HEK293 (cell line): ENCODE measurements around the gene RBPJL.

Experiments used
- FEZF1 ChIP-seq: fragments of 450-650 bp; formaldehyde crosslinking; IDR thresholded peaks from 2 replicates; pipeline ENCODE4 v1.5.1; 2016; ENCODE audit warnings: missing biosample characterization, missing genetic modification characterization
- IKZF3 ChIP-seq: fragments of 450-650 bp; IDR thresholded peaks from 2 replicates; pipeline ENCODE4 v1.5.0; 2018; ENCODE audit warnings: missing biosample characterization, mild to moderate bottlenecking, missing genetic modification characterization, moderate library complexity
- INSM2 ChIP-seq: fragments of 450-650 bp; formaldehyde crosslinking; IDR thresholded peaks from 2 replicates; pipeline ENCODE4 v1.5.1; 2016; ENCODE audit warnings: missing biosample characterization, missing genetic modification characterization
- PATZ1 ChIP-seq: fragments of 450-650 bp; formaldehyde crosslinking; IDR thresholded peaks from 2 replicates; pipeline ENCODE4 v1.5.1; 2016; ENCODE audit warnings: missing biosample characterization, missing genetic modification characterization
- PBX3 ChIP-seq: sonication (generic); formaldehyde crosslinking; IDR thresholded peaks from 2 replicates; pipeline ENCODE4 v1.8.1; 2022; ENCODE audit warnings: mild to moderate bottlenecking, moderate library complexity, missing genetic modification reagents
- PRDM1 ChIP-seq: fragments of 450-650 bp; formaldehyde crosslinking; IDR thresholded peaks from 2 replicates; pipeline ENCODE4; 2016; ENCODE audit warnings: missing biosample characterization, missing genetic modification characterization
- PRDM10 ChIP-seq: fragments of 450-650 bp; formaldehyde crosslinking; IDR thresholded peaks from 2 replicates; pipeline ENCODE4 v1.5.1; 2016; ENCODE audit warnings: missing biosample characterization, missing genetic modification characterization
- SETDB1 ChIP-seq: IDR thresholded peaks from one replicate; pipeline ENCODE4 v1.6.1; 2017; ENCODE audit warnings: mild to moderate bottlenecking, low read length, moderate library complexity, mixed read lengths; ENCODE audit not compliant: insufficient read length
- YY1 ChIP-seq: fragments of 450-650 bp; formaldehyde crosslinking; IDR thresholded peaks from 2 replicates; pipeline ENCODE4 v1.5.1; 2018; ENCODE audit warnings: missing biosample characterization, missing genetic modification characterization
- ZNF148 ChIP-seq: fragments of 450-650 bp; formaldehyde crosslinking; IDR thresholded peaks from 2 replicates; pipeline ENCODE4 v1.5.0; 2017; ENCODE audit warnings: missing biosample characterization, missing genetic modification characterization, borderline replicate concordance
- ZNF169 ChIP-seq: fragments of 450-650 bp; formaldehyde crosslinking; IDR thresholded peaks from 2 replicates; pipeline ENCODE4 v1.5.1; 2016; ENCODE audit warnings: missing biosample characterization, missing genetic modification characterization
- ZNF223 ChIP-seq: fragments of 450-650 bp; formaldehyde crosslinking; IDR thresholded peaks from 2 replicates; pipeline ENCODE4 v1.5.1; 2016; ENCODE audit warnings: missing biosample characterization, missing genetic modification characterization
- ZNF248 ChIP-seq: fragments of 450-650 bp; formaldehyde crosslinking; IDR thresholded peaks from 2 replicates; pipeline ENCODE4 v1.5.1; 2017; ENCODE audit warnings: missing biosample characterization, missing genetic modification characterization
- ZNF324 ChIP-seq: fragments of 450-650 bp; formaldehyde crosslinking; IDR thresholded peaks from 2 replicates; pipeline ENCODE4 v1.5.1; 2016; ENCODE audit warnings: missing biosample characterization, missing genetic modification characterization
- ZNF335 ChIP-seq: fragments of 450-650 bp; formaldehyde crosslinking; conservative IDR thresholded peaks from 2 replicates; pipeline ENCODE4 v1.5.1; 2016; ENCODE audit warnings: missing biosample characterization, missing genetic modification characterization
- ZNF433 ChIP-seq: fragments of 450-650 bp; formaldehyde crosslinking; IDR thresholded peaks from 2 replicates; pipeline ENCODE4 v1.5.1; 2016; ENCODE audit warnings: missing biosample characterization, missing genetic modification characterization, low read depth
- ZNF449 ChIP-seq: fragments of 450-650 bp; formaldehyde crosslinking; IDR thresholded peaks from 2 replicates; pipeline ENCODE4 v1.5.1; 2017; ENCODE audit warnings: missing biosample characterization, mild to moderate bottlenecking, missing genetic modification characterization, moderate library complexity
- ZNF501 ChIP-seq: fragments of 450-650 bp; formaldehyde crosslinking; IDR thresholded peaks from 2 replicates; pipeline ENCODE4 v1.5.1; 2016; ENCODE audit warnings: missing biosample characterization, missing genetic modification characterization
- ZNF561 ChIP-seq: fragments of 450-650 bp; IDR thresholded peaks from 2 replicates; pipeline ENCODE4 v1.5.1; 2018; ENCODE audit warnings: missing biosample characterization, missing genetic modification characterization, borderline replicate concordance
- ZNF571 ChIP-seq: fragments of 450-650 bp; formaldehyde crosslinking; IDR thresholded peaks from 2 replicates; pipeline ENCODE4 v1.5.0; 2017; ENCODE audit warnings: missing biosample characterization, missing genetic modification characterization
- ZNF629 ChIP-seq: fragments of 450-650 bp; formaldehyde crosslinking; IDR thresholded peaks from 2 replicates; pipeline ENCODE4 v1.5.1; 2017; ENCODE audit warnings: missing biosample characterization, missing genetic modification characterization
- ZNF76 ChIP-seq: fragments of 450-650 bp; formaldehyde crosslinking; IDR thresholded peaks from 2 replicates; pipeline ENCODE4; 2016; ENCODE audit warnings: low read depth, missing biosample characterization, missing genetic modification characterization, borderline replicate concordance
- ZNF785 ChIP-seq: fragments of 450-650 bp; formaldehyde crosslinking; IDR thresholded peaks from 2 replicates; pipeline ENCODE4 v1.5.1; 2016; ENCODE audit warnings: missing biosample characterization, missing genetic modification characterization
- ZNF792 ChIP-seq: fragments of 450-650 bp; formaldehyde crosslinking; IDR thresholded peaks from 2 replicates; pipeline ENCODE4 v1.5.1; 2016; ENCODE audit warnings: missing biosample characterization, missing genetic modification characterization

The RBPJL gene

GRCh38 chr20:45362804-45363610, 56.4 kb downstream of the RBPJL start, which contains the start of gene SYS1 (continued):
- TF ChIP-seq PRDM1 (tag by site-specific recombination) = 0 out of 2 replicates have a peak, but pooled peaks have one; percentile 5
- TF ChIP-seq SETDB1 = no peak
- TF ChIP-seq ZNF148 (tag by site-specific recombination) = no peak
- peak; percentile 93; the same call in 1 of the 2 replicates for TF ChIP-seq ZNF501 (tag by site-specific recombination)
- TF ChIP-seq ZNF792 (tag by site-specific recombination) = no peak
- no peak for TF ChIP-seq FEZF1 (tag by site-specific recombination)
- no peak for TF ChIP-seq ZNF248
- peak; percentile 66 for TF ChIP-seq PATZ1
- TF ChIP-seq ZNF76 (tag by site-specific recombination) = peak; percentile 61; the same call in 1 of the 2 replicates
- no peak for TF ChIP-seq ZNF169 (tag by site-specific recombination)
- TF ChIP-seq INSM2 (tag by site-specific recombination) = 0 out of 2 replicates have a peak, but pooled peaks have one; percentile 34
- TF ChIP-seq PBX3 (CRISPR knock-in tag) = no peak
- peak; percentile 80 for TF ChIP-seq ZNF561 (tag by site-specific recombination)
- peak; percentile 81 for TF ChIP-seq ZNF324 (tag by site-specific recombination)
- TF ChIP-seq ZNF449 (tag by site-specific recombination) = no peak
- TF ChIP-seq ZNF433 (tag by site-specific recombination) = no peak
- peak; percentile 100 for TF ChIP-seq PRDM10 (tag by site-specific recombination)
- peak; percentile 95 for TF ChIP-seq ZNF335 (tag by site-specific recombination)
- peak; percentile 84 for TF ChIP-seq IKZF3
- TF ChIP-seq ZNF571 (tag by site-specific recombination) = no peak
- TF ChIP-seq ZNF785 (tag by site-specific recombination) = no peak
- TF ChIP-seq ZNF629 (tag by site-specific recombination) = peak; percentile 89
- 0 out of 2 replicates have a peak, but pooled peaks have one; percentile 63 for TF ChIP-seq YY1 (tag by site-specific recombination)
- TF ChIP-seq ZNF223 = no peak
